Hepatocyte (in vitro differentiated cells): Measurements from ENCODE around the gene DEGS2.

Source experiments
- EZH2 ChIP-seq: fragments of 200-600 bp; sonication (generic); IDR thresholded peaks from 2 replicates; pipeline ENCODE4 v1.6.1; 2016; ENCODE audit warnings: antibody characterized with exemption, mild to moderate bottlenecking, borderline replicate concordance
- EZH2phosphoT487 ChIP-seq: fragments of 200-600 bp; sonication (generic); IDR thresholded peaks from one replicate; pipeline ENCODE4 v1.6.1; 2018; ENCODE audit warnings: antibody characterized with exemption, mild to moderate bottlenecking, low read depth, moderate library complexity; ENCODE audit not compliant: unreplicated experiment, severe bottlenecking
- TF ChIP-seq, protein P1 (sequence below): fragments of 200-600 bp; sonication (generic); IDR thresholded peaks from 2 replicates; pipeline ENCODE4 v1.5.1; 2016; ENCODE audit warnings: antibody characterized with exemption, mild to moderate bottlenecking; ENCODE audit not compliant: poor library complexity

- TF ChIP-seq, protein P1, sequence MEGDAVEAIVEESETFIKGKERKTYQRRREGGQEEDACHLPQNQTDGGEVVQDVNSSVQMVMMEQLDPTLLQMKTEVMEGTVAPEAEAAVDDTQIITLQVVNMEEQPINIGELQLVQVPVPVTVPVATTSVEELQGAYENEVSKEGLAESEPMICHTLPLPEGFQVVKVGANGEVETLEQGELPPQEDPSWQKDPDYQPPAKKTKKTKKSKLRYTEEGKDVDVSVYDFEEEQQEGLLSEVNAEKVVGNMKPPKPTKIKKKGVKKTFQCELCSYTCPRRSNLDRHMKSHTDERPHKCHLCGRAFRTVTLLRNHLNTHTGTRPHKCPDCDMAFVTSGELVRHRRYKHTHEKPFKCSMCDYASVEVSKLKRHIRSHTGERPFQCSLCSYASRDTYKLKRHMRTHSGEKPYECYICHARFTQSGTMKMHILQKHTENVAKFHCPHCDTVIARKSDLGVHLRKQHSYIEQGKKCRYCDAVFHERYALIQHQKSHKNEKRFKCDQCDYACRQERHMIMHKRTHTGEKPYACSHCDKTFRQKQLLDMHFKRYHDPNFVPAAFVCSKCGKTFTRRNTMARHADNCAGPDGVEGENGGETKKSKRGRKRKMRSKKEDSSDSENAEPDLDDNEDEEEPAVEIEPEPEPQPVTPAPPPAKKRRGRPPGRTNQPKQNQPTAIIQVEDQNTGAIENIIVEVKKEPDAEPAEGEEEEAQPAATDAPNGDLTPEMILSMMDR, result no peak
- TF ChIP-seq EZH2 (no peak), EZH2phosphoT487 (no peak)
Observed at GRCh38 chr14:100138082-100138787, 21.2 kb downstream of the DEGS2 start.
